ENCODE data around the gene PPP6R3.
"Not testable (repeated sequence)": the region's sequence is repeated elsewhere in the genome, so short reads cannot be mapped to it uniquely, and the experiment has no call there.

The PPP6R3 gene

GRCh38 chr11:68460741-68461574 is at the start of gene PPP6R3:
PPP6R3 (plus strand) TSS chr11:68460752; CDS start chr11:68537665, 76,913 bp downstream.
- DNase-seq = no peak

GRCh38 chr11:68411501-68411991 is 49.0 kb upstream of the PPP6R3 start:
- DNase-seq = no peak

GRCh38 chr11:68412593-68413475 is 47.7 kb upstream of the PPP6R3 start:
- no peak for DNase-seq

- no peak for DNase-seq
These were observed 47.0 kb upstream of the PPP6R3 start for GRCh38 chr11:68413591-68413999.

GRCh38 chr11:68414496-68415221 is 45.9 kb upstream of the PPP6R3 start:
- no peak for DNase-seq

GRCh38 chr11:68416070-68416578 is 44.4 kb upstream of the PPP6R3 start:
- no peak for DNase-seq

- DNase-seq = no peak
These were observed 41.9 kb upstream of the PPP6R3 start for GRCh38 chr11:68418648-68419047.

- no peak for DNase-seq
These were observed 40.4 kb upstream of the PPP6R3 start for GRCh38 chr11:68420171-68420570.

GRCh38 chr11:68423481-68423880 is 37.1 kb upstream of the PPP6R3 start:
- no peak for DNase-seq

- no peak for DNase-seq
These were observed 36.4 kb upstream of the PPP6R3 start for GRCh38 chr11:68424101-68424632.

- DNase-seq = no peak
These were observed 35.3 kb upstream of the PPP6R3 start for GRCh38 chr11:68424981-68425865.

GRCh38 chr11:68425866-68426380 is 34.6 kb upstream of the PPP6R3 start:
- no peak for DNase-seq

- DNase-seq = no peak
These were observed 30.9 kb upstream of the PPP6R3 start for GRCh38 chr11:68429661-68430060.

- DNase-seq = no peak
These were observed 30.2 kb upstream of the PPP6R3 start for GRCh38 chr11:68430384-68430783.

GRCh38 chr11:68430801-68431200 is 29.8 kb upstream of the PPP6R3 start:
- DNase-seq = no peak

- no peak for DNase-seq
These were observed 28.4 kb upstream of the PPP6R3 start for GRCh38 chr11:68431984-68432645.

GRCh38 chr11:68432874-68433273 is 27.7 kb upstream of the PPP6R3 start:
- no peak for DNase-seq

GRCh38 chr11:68433541-68433940 is 27.0 kb upstream of the PPP6R3 start:
- no peak for DNase-seq

GRCh38 chr11:68434159-68434558 is 26.4 kb upstream of the PPP6R3 start:
- DNase-seq = not testable (repeated sequence)

GRCh38 chr11:68436162-68436888 is 24.2 kb upstream of the PPP6R3 start:
- DNase-seq = no peak
